Prostate gland (tissue), 2 donors: ENCODE results near the gene TMEM52B. TPM values are rescaled to one million over a fixed set of nuclear protein-coding genes. Genes with fewer than 3 reads are reported as not detected.

ENCODE experiments used
- DNase-seq: peaks from one replicate; pipeline ENCODE4 v3.0.0-alpha.2; 2019; ENCODE audit warnings: low spot score
- H3K27ac ChIP-seq, 2 donors: fragments of 200-600 bp; sonication (generic); 2 replicates each; pipeline ENCODE4 v1.5.1; 2017 to 2019
- H3K27me3 ChIP-seq: fragments of 200-600 bp; sonication (generic); replicated peaks from 2 replicates; pipeline ENCODE4 v1.5.1; 2019; ENCODE audit not compliant: insufficient read depth
- H3K36me3 ChIP-seq, 2 donors: fragments of 200-600 bp; sonication (generic); 1 replicate in 1 of 2; 2 replicates in 1 of 2; pipeline versions ENCODE4 v1.5.1 to v1.8.1; 2017 to 2019
- H3K4me1 ChIP-seq: fragments of 200-600 bp; sonication (generic); replicated peaks from 2 replicates; pipeline ENCODE4 v1.5.1; 2019
- H3K4me3 ChIP-seq, 2 donors: fragments of 200-600 bp; sonication (generic); 2 replicates each; pipeline ENCODE4 v1.5.1; 2017 to 2019
- H3K9me3 ChIP-seq: fragments of 200-600 bp; sonication (generic); 2 replicates; pipeline ENCODE4 v1.5.1; 2017
- POLR2A ChIP-seq: fragments of 450-650 bp; IDR thresholded peaks from one replicate; pipeline ENCODE4 v1.6.1; 2016; ENCODE audit warnings: antibody characterized with exemption, mild to moderate bottlenecking
- POLR2AphosphoS5 ChIP-seq: sonication (generic); formaldehyde crosslinking; IDR thresholded peaks from one replicate; pipeline ENCODE4 v1.6.1; 2017; ENCODE audit warnings: antibody characterized with exemption
- WGBS: methylation state at CpG from one replicate; pipeline ENCODE4 v1.1.5; 2018; 5-methylcytosine and 5-hydroxymethylcytosine counted together
- intact Hi-C: fragments of 100-400 bp; cut with DNase I; formaldehyde crosslinking; loops from one replicate; pipeline ENCODE4 v1.14.2; 2022
- total RNA-seq, 2 donors: library from RNA; depleted of rRNA; stranded (reverse); fragments of >200 nt; gene quantifications; one replicate each; pipeline ENCODE4 v1.1.0, GENCODE V29; 2016
- TF ChIP-seq, protein P1 (sequence below), 4 experiments: fragments of 200-600 bp in 2 of 4; fragments of 450-650 bp in 2 of 4; sonication (generic) in 2 of 4; IDR thresholded peaks; 1 replicate in 3 of 4; 2 replicates in 1 of 4; pipeline ENCODE4 v1.5.1; 2016 to 2019; ENCODE audit warnings: antibody characterized with exemption in 4 of 4, mild to moderate bottlenecking in 2 of 4, moderate library complexity in 2 of 4

Gene TMEM52B
- total RNA-seq, 2 donors from 2014 or later: 0.17 TPM; not detected in 1

DNA sequence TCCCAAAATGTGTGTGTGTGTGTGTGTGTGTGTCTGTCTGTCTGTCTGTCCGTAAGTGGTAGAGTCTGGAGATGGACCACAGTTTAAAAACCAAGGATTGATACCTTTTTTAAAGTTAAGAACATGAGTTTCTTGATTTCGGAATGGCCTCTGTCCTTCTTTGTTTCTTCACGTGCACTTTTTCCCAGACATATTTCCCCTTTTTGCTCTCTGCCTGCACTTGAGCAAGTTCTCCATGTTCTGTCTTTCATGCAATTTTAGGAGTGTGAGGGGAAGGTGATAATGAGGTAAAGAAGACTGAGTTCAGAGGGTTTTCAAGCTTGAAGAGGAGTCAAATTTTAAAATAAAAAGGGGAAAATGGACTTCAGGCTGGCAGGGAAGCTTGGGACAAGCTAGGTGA lies 19.6 kb upstream of the TMEM52B start:
- intact Hi-C loops: no loop called here
- DNase-seq: no peak
- H3K4me3 ChIP-seq: no peak overlapping the region
- no peaks in the 10 kb centered on the region for H3K4me1 ChIP-seq
- no peaks in the 10 kb centered on the region for H3K9me3 ChIP-seq
- 43% methylated on average over 3 of the region's 3 CpGs for WGBS
- no peak overlapping the region for H3K27ac ChIP-seq
- TF ChIP-seq, protein P1, sequence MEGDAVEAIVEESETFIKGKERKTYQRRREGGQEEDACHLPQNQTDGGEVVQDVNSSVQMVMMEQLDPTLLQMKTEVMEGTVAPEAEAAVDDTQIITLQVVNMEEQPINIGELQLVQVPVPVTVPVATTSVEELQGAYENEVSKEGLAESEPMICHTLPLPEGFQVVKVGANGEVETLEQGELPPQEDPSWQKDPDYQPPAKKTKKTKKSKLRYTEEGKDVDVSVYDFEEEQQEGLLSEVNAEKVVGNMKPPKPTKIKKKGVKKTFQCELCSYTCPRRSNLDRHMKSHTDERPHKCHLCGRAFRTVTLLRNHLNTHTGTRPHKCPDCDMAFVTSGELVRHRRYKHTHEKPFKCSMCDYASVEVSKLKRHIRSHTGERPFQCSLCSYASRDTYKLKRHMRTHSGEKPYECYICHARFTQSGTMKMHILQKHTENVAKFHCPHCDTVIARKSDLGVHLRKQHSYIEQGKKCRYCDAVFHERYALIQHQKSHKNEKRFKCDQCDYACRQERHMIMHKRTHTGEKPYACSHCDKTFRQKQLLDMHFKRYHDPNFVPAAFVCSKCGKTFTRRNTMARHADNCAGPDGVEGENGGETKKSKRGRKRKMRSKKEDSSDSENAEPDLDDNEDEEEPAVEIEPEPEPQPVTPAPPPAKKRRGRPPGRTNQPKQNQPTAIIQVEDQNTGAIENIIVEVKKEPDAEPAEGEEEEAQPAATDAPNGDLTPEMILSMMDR (IDR thresholded peaks at IDR 0.05): no peak
- no peaks in the 10 kb centered on the region for H3K27me3 ChIP-seq
- H3K36me3 ChIP-seq: no peaks in the 10 kb centered on the region

DNA sequence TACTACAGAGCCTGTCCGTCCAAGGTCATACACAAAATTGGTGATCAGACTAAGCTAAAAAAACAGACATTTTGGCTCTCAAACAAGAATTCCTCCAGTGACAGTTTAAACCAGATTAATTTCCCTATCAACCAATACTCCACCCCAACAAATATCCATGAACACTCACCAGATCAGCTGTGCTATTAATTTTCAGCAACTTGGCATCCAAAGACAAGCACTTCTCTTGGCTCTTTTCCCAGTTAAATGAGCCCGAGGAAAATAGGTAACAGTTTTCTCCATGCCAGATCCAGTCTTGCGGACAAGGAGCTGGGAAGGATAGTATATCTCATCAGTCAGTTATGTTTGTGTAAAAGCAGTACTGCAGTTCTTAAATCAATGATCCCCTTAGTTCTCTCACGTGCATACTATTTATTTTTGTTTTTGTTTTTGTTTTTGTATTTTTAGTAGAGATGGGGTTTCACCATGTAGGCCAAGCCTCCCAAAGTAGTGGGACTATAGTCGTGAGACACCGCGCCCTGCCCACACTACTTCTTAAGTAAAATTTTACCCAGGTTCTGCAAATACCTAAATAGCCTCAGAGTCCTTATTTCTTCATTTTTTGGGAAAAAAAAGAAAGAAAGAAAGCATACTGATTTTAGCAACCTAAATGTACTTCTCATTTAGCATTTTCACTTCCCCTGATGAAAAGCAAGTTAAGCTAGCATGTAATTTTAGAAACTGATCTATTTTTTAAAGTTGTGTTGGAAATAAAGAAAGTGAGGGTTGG lies 18.0 kb upstream of the TMEM52B start:
- Histone ChIP-seq H3K27ac (no peak overlapping the region), H3K4me3 (no peak overlapping the region), H3K27me3 (no peaks in the 10 kb centered on the region), H3K9me3 (no peaks in the 10 kb centered on the region), H3K4me1 (no peaks in the 10 kb centered on the region), H3K36me3 (no peaks in the 10 kb centered on the region)
- no peak for DNase-seq
- intact Hi-C loops: no loop called here
- WGBS: 44% methylated on average over 7 of the region's 7 CpGs
- TF ChIP-seq, protein P1 (IDR thresholded peaks at IDR 0.05): no peak
- TF ChIP-seq POLR2AphosphoS5 (no peak), POLR2A (no peak)

DNA sequence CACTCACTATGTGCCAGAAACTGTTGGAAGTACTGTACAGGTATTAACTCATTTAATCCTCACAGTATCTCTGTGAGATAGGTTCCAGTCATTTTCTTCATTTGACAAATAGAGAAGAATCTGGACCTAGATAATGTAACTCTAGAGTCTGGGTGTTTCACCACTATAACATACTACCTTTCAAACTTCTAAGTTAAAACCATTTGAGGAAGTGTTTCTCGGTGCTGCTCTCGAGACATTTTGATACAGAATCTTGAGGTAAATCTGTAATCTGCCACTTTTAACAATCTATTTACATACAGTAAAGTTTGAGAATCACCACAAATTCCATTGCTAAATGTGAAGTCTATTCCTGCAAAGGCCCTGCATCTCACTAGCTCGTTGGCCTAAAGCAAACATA lies 15.7 kb upstream of the TMEM52B start:
- no peaks in the 10 kb centered on the region for H3K9me3 ChIP-seq
- no peaks in the 10 kb centered on the region for H3K4me1 ChIP-seq
- TF ChIP-seq, protein P1 (IDR thresholded peaks at IDR 0.05): no peak
- TF ChIP-seq POLR2A: no peak
- no peak for TF ChIP-seq POLR2AphosphoS5
- intact Hi-C loops: no loop called here
- no peak overlapping the region for H3K27ac ChIP-seq
- no peaks in the 10 kb centered on the region for H3K27me3 ChIP-seq
- no peak for DNase-seq
- 74% methylated on average over 3 of the region's 3 CpGs for WGBS
- H3K4me3 ChIP-seq: no peak overlapping the region
- no peaks in the 10 kb centered on the region for H3K36me3 ChIP-seq

DNA sequence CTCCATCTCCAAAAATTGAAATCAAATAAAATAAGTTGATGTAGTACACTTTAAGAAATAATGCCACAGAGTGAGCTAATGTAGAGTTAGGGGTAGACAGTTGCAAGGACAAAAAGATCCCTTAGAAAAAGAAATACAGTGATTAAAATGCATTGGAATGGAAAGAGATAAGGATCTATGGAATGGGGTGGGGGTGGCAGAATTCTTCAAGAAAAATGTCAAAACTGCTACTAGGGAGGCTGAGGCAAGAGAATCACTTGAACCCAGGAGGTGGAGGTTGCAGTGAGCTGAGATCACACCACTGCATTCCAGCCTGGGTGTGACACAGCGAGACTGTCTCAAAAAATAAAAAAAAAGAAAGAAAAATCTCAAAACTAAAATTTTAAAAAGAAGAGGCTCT lies 13.4 kb upstream of the TMEM52B start:
- H3K36me3 ChIP-seq: no peaks in the 10 kb centered on the region

More for the DNA sequence above, 13.4 kb upstream of the TMEM52B start:
- intact Hi-C loops: no loop called here
- Histone ChIP-seq H3K27me3 (no peaks in the 10 kb centered on the region), H3K4me1 (no peaks in the 10 kb centered on the region), H3K4me3 (no peak overlapping the region), H3K27ac (no peak overlapping the region), H3K9me3 (no peaks in the 10 kb centered on the region)
- 0% methylated on average over 1 of the region's 1 CpG for WGBS
- TF ChIP-seq POLR2A: no peak
- no peak for TF ChIP-seq POLR2AphosphoS5
- TF ChIP-seq, protein P1 (IDR thresholded peaks at IDR 0.05): no peak
- DNase-seq: no peak
